ENCODE measurements around the gene LINS1. TPM values are rescaled to one million over a fixed set of nuclear protein-coding genes. Genes with fewer than 3 reads are reported as not detected.

LINS1 gene, protein sequence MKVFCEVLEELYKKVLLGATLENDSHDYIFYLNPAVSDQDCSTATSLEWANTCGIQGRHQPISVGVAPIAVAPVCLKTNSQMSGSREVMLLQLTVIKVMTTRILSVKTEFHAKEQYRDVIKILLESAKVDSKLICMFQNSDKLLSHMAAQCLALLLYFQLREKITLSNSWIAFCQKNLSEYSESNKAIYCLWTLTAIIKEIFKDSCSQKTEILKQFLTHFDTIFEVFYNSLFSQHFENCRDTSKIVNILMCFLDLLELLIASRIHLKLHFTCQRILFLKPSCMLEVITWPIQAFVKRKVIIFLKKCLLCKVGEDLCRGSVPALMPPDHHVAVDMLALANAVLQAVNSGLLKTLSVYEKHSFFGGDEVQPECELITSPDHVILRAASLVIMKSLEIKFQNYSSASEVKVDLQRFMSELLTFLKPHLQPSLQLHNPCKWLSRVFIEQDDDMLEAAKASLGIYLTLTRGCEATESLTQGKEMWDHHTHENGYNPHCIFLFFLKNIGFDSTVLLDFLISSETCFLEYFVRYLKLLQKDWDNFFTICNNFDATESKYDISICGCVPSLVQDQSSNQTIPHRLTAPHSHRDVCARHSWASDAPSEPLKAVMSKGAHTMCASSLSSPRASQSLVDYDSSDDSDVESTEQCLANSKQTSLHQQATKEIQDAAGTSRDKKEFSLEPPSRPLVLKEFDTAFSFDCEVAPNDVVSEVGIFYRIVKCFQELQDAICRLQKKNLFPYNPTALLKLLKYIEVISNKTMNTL
- polyA plus RNA-seq (ENCODE audit: insufficient read length), result 28.3 TPM
- long read RNA-seq, donor 1, full-length matches to known transcripts, result 1 of 6 reads
- long read RNA-seq, donor 1, partial matches to known transcripts, result 5 of 6 reads
- long read RNA-seq, donor 1, other reads (novel, unspliced or antisense), result 0 of 6 reads
- long read RNA-seq, donor 2, full-length matches to known transcripts, result 5 of 5 reads
- long read RNA-seq, donor 2, partial matches to known transcripts, result 0 of 5 reads
- long read RNA-seq, donor 2, other reads (novel, unspliced or antisense), result 0 of 5 reads
- long read RNA-seq, donor 3, partial matches to known transcripts, result 0 of 2 reads
- long read RNA-seq, donor 3, other reads (novel, unspliced or antisense), result 0 of 2 reads
- long read RNA-seq, donor 4, result 0 reads
- long read RNA-seq, donor 5, full-length matches to known transcripts, result 4 of 4 reads
- long read RNA-seq, donor 5, partial matches to known transcripts, result 0 of 4 reads
- long read RNA-seq, donor 5, other reads (novel, unspliced or antisense), result 0 of 4 reads
- long read RNA-seq, donor 6, partial matches to known transcripts, result 0 of 2 reads
- long read RNA-seq, donor 6, other reads (novel, unspliced or antisense), result 0 of 2 reads
- long read RNA-seq, donor 7, partial matches to known transcripts, result 0 of 3 reads
- long read RNA-seq, donor 7, other reads (novel, unspliced or antisense), result 0 of 3 reads
- long read RNA-seq, donor 8, partial matches to known transcripts, result 0 of 2 reads
- long read RNA-seq, donor 8, other reads (novel, unspliced or antisense), result 0 of 2 reads

DNA sequence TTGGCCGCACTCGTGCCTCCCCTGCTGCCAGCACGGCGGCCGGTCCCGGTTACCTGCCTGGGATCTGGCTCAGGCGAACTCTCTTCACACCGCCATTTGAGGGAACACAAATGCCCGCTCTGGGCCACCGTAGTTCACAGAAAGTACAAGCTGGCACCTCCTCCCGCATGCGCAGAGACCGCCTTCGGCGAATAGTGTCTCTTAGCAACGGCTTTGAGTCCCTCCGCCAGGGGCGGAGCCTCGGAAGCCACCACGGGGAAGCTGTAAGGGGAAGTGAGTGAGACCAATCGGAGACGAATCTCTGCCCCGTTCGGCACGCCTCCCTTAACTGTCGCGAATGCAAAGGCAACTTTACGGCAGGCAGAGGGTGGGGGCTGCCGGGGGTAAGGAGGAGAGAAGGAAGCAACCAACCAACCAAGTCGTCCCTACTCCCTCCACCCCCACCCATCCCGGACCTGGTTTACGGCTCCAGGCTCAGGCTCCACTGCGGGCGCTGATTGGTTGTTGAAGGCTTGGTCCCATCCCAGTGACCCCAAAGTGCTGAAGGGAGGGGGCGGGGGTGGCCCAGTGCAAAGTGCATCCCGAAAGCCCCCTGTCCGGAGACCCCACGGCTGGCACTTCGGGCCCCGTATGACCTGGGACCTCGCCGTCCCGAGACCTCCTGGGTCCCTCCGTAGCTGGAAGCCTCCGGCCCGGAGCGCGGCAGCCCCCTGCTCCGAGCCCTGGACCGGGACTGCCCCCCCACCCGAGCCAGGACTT lies at the start of gene LINS1, which contains the start of gene ASB7:
Gene LINS1, minus strand, starts transcription at position 121 of the 759 bp plus-strand sequence. CDS start 21,342 bp downstream, outside the sequence.
Gene ASB7, plus strand, starts transcription at position 526 of the 759 bp plus-strand sequence. CDS start 9,628 bp downstream, outside the sequence.
- peak; percentile 100 for DNase-seq

DNA sequence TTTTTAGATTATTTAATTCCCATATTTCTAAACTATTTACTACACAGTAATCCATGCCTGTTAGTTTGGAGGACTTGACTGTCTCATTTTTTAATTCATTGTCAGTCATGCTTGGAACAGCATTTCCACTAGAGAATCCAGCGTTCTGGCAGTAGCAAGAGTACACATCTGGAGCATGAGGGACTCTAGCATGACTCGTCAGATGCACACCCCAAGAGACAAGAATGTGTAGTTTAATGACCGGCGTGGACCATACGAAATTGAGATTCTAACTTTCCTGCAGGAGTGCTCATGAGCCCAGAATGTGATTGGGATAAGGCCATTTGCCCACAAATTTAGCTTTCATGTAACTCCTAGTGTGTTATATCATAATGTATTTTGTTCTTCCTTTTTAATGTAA lies 49.3 kb upstream of the LINS1 start:
- no peak for DNase-seq

DNA sequence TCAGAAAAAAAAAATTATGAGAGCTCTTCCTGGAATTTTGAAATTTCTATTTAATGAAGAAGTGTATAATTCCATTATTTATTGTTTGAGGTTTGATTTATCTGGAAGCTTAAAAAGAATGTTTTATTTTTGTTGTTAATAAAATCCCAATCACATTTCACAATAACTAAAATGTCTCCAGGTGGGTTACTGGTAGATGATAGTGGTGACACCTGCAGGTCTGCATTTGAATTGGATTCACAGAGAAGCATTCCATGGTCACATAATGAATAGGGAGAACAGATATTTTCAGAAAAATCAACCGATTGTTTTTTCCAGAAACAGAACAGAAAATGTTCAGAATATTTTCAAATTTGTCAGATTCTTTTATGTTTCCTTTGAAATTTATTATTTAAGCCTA lies 48.7 kb upstream of the LINS1 start:
- no peak for DNase-seq

DNA sequence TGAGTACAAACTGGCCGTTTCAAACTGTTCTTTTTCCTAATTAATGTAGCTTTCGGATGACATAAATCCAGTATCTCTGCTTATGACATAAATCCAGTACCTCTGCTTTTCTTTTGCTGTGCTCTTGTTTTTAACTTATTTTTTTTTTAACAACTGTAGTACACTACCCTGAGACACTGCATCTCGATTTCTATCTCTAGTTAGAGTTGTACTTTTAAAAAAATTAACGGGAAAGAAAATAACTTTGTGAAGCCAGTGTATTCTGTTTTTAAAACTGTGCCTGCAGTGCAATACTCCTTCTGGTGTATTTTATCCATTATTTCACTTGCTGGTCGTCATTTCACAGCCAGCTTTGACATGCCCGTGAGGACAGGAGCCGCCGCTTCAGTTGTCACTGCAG lies 47.0 kb upstream of the LINS1 start:
- no peak for DNase-seq

DNA sequence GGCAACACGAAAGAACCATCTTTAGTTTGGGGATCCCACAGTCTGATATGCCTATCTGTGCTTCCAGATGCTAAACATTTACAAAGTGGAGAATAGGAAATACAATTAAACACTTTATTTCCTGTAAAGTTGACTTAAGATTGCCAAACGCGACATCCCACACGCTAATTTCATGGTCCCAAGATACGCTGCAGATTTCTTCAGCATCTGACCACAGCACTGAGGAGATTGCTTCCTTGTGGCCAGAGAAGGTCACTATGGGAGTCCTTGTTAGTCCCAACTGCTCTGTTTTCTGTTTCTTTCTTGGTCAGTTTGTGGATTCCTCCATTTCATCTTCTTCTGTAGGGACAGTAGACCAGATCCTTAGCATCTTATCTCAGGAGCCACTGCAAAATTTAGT lies 43.7 kb upstream of the LINS1 start:
- no peak for DNase-seq

DNA sequence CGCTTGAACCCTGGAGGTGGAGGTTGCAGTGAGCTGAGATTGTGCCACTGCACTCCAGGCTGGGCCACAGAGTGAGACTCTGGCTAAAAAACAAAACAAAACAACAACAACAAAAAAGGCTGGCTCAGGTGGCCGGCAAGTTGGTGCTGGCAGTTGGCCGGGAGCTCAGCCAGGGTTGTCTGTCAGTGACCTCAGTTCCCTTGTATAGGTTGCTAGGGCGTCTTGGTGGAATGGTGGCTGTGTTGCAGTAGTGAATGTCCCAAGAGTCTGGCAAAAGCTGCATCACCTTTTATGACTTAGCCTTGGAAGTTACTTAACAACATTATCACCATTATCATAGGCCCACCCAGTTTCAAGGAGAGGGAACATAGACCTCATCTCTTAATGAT lies 41.0 kb upstream of the LINS1 start:
- no peak for DNase-seq

DNA sequence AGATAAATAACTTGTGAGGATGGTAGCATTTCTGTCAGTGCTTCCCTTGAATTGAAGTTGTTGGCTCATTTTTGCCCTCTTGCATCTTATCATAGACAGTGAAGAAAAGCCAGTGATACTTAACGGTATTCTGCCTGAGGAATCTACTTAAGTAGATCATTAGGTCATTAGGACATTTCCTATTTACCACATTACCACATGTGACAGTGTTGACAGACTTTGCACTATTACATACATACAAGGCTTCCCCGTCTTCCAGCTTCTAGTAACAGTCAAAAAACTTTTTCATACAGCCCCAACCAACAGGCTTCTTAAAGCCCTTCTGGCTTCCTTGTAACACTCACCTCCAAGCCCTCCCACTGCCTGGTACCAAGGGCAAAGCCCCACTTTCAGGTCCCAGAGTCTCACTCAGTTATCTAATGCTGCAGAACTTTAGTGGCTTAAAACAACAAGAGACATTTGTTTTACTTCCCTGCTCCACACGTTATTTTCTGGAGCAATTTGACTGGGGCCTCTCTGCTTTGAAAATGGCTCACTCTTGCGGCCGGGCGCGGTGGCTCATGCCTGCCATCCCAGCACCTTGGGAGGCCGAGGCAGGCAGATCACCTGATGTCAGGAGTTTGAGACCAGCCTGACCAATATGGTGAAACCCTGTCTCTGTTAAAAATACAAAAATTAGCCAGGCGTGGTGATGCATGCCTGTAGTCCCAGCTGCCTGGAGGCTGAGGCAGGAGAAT lies 40.4 kb upstream of the LINS1 start:
- no peak for DNase-seq

DNA sequence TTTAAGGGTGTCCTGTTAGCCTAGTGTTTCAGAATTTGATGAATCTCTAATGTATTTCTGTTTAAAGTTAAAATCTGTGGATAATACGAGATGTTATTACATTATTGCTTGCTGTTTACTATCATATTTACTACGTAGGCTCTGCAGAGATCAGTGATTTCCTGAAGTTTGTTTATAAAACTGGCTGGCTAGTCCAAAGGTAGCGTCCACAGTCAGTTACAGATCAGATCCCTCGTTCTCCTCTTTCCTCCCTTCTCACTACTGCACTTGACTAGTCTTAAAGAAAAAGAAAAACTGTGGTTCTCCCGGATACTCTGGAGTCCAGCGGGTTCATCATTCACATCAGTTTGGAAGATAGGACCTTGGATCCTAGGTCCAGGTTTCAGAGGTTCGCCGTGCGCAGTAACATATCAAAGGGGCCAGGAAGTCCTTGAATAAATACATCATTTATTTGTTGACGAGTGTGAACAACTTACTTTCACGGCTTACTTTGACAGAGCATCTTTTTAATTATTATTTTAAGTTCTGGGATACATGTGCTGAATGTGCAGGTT lies 36.3 kb upstream of the LINS1 start:
- DNase-seq, result no peak

DNA sequence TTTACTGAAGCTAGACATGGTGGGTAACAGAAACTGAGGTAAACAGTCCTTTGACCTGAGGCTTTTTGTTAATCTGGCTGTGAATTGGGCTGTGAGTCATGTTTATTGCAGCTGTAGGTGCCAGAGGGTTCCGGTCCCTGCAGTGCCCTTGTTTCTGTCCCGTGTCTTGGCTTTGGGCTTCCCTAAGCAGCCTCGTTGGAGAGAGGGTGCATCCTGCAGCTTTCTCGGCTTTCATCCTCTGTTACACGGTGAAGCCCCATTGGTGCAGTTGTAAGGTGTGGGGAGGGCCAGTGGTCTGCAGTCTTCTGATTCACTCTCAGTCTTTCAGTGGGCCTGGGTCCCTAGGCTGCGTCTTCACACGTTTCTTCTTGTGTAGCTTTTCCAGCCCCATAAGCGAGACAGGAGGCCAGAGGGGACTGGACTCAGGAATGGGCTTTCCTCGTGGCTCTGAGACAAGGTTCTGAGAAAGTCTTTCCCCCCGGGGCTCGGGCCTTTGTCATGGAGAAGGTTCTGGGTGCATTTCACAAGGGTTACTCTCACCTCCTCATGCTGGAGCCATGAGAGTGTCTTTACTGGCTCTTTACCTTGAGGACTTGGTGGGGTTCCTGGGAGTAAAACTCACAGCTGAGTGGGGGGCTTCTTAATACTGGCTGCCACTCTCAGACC lies 33.6 kb upstream of the LINS1 start:
- no peak for DNase-seq

DNA sequence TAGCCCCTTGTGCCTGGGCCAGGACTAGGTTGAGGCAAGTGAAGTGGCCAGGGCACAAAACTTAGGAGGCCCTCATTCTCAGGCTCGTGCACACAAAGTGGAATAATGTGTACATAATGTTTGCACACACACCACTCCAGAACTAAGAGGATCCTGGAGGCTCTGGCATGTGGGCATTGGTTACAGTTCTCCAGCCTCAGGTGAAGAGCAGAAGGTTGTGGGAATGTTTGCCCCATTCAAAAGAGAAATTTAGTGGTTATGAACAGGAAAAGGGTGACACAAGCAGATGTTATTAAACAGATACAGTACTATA lies 31.7 kb upstream of the LINS1 start:
- no peak for DNase-seq

DNA sequence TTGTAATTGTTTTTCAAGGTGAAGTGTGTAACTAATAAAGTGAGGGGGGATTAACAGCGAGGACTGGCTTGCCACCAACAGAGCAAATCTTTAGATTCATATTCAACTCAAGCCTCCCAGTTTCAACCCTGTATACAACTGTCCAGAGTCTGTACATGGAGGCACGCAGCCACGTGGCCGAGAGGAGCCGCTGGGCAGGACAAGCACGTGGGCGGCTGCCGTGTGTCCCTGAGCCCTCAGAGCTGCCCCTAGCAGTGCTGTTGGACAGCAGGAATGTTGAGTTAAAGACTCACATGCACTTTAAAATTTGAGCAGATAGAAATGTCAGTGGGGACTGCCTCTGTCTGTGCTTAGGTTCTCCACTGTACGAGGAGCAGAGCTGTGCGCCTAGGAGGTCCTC lies 29.8 kb upstream of the LINS1 start:
- DNase-seq, result no peak

DNA sequence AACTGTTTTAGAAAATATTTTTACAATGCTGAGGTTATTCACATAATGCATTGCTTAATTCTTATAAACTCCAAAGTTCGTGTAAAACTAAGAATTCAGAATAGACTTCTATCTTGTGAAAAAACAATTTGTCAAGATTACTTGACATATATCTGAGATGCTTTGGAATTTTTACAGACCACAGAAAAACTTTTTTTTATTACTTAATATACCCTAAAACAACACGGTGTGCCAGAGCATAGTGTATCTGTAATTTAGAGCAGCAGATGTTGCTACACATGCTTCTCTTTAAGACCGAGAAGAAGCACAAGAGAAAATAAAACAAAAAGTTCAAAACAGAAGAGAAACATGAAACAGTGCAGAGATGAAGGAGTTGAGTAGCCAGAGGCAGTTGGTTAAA lies 26.8 kb upstream of the LINS1 start:
- no peak for DNase-seq

DNA sequence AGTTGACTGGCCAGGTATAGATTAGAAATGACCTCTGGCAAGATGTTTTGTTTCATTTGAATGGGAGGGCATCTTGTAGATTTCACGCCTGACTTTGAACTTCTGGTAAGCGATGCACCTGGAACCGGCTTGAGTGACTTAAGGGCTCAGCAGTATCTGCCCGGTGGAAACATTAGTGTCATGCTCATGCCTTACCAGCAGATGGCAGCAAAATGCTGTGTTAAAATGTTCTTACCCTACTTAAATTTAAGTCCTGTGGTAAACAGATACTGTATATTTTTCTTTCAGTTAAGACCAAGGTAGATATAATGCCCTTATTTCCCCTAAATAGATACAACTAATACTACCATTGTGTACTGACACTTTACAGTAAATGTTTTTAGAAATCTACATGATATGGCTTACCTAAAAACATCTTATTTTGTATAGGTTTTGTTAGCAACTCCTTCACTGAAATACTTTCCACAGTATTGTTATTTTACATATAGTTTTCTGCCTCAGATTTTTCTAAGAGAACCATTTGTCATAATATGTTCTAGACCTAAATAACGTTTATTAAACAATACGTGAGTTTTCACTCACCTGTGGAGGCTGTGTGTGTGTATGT lies 25.9 kb upstream of the LINS1 start:
- DNase-seq, result peak; percentile 74

DNA sequence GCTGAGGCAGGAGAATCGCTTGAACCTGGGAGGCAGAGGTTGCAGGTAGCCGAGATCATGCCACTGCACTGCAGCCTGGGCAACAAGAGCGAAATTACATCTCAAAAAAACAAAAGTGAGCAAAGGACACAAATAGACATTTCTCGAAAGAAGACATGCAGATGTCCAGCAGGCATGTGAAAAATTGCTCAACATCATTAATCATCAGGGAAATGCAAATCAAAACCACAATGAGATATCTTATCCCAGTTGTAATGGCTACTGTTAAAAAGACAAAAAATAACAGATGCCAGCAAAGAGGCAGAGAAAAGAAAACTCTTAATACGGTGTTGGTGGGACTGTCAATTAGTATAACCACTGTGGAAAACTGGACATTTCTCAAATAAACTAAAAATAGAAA lies 21.3 kb upstream of the LINS1 start:
- DNase-seq, result no peak

DNA sequence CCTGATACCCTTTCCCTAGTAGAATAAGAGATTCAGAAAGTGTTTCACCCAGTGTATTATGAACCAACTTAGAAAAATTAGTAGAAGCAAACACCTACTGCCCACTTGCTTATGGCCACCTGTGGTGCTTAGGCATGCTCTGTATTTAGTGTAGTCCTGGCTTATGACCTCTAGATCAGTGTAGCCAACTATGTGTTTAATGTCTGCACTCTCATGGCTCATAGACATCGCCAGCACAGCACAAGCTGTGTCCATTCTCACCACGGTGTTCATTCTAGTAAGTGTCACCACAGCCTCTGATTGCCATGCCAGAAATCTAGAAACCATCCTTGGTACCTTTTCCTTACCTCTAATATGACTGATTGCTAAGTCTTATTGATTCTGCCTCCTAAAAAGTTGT lies 14.7 kb upstream of the LINS1 start:
- no peak for DNase-seq

DNA sequence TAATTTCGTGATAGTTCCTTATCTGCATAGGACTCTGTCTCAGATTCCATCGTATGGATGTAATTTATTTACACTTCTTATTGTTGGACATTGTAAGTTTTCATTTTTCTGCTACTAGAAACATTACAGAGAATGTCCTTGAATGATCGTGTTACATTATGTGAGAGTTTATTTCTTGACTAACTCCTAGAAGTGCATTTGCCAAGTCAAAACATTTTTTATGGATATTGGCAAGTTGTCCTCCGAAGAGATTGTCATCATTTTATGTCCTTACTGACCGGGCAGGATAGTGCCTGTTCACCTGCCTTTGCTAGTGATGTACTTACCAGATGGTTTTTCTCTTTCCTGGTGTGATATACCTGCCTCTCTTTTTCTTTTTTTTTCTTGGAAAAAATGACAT lies 13.8 kb upstream of the LINS1 start:
- no peak for DNase-seq

DNA sequence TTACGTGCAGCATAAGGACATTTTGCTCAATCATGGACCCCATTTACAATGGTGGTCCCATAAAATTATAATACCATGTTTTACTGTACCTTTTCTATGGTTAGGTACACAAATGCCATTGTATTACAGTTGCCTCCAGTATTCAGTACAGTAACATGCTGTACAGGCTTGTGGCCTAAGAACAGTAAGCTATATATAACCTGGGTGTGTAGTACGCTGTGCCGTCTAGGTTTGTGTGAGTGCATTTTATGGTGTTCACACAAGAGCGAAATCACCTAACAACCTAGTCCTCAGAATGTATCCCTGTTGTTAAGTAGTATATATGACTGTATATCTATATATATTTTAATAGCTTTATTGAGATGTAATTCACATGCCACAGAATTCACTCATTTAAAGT lies 12.9 kb upstream of the LINS1 start:
- no peak for DNase-seq

DNA sequence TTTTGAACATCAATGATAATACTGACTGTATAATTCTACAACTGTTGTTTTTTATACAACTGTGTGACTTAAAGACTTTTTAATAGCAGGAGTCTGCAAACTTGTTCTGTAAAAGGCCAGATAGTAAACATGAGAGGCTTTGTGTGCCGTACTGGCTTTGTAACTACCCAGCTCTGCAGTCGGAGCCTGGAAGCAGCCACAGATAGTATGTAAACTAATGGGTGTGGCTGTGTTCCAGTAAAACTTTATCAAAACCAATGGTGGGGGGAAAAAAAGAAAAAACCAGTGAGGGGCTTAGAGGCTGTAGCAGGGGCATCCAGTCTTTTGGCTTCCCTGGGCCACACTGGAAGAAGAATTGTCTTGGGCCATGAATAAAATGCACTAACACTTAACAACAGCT lies 12.4 kb upstream of the LINS1 start:
- no peak for DNase-seq

DNA sequence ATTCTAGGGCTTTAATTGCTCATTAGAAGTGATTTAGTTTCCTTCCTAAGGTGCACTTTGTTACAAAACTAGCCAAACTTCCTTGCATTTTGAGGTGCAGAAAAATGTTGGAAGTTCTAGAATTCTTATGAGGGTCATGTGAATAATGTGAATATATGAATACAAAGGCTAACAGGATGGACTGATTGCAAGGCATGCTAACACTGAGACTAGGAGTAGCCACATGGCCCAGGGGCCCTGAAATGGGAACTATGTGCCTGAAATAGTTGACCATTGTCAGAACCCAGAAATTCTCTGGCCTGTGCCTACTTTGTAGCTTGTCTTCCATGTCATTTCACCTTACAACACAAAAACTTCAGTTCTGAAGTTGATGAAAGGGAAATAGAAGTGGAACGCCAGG lies 11.2 kb upstream of the LINS1 start:
- no peak for DNase-seq
